Astrocyte (in vitro differentiated cells and primary cell): Measurements from ENCODE around the gene ZNF691. TPM values are rescaled to one million over a fixed set of nuclear protein-coding genes. Genes with fewer than 3 reads are reported as not detected.

Source experiments
- DNase-seq: peaks from one replicate; pipeline ENCODE4 v3.0.0-alpha.2; 2010; ENCODE audit warnings: low read depth
- FAIRE-seq: peaks from 2 replicates; lab custom pipeline; 2011; peaks lifted over from hg19 to GRCh38; lab: Jason Lieb, UNC
- H2AFZ ChIP-seq: 2 replicates; pipeline ENCODE4 v1.6.0; 2012; ENCODE audit warnings: low read depth, low read length, inconsistent platforms
- H3K27ac ChIP-seq: 2 replicates; pipeline ENCODE4 v1.5.1; 2011; ENCODE audit warnings: low read depth, low read length, inconsistent platforms
- H3K27me3 ChIP-seq: 2 replicates; pipeline ENCODE4 v1.6.0; 2011; ENCODE audit warnings: low read length, inconsistent platforms; ENCODE audit not compliant: insufficient read depth
- H3K36me3 ChIP-seq: 2 replicates; pipeline ENCODE4 v1.5.1; 2011; ENCODE audit warnings: low read length, inconsistent platforms; ENCODE audit not compliant: insufficient read depth
- H3K4me1 ChIP-seq: 2 replicates; pipeline ENCODE4 v1.5.1; 2011; ENCODE audit warnings: low read length, inconsistent platforms; ENCODE audit not compliant: insufficient read depth
- H3K4me2 ChIP-seq: 2 replicates; pipeline ENCODE4 v1.6.0; 2012; ENCODE audit warnings: low read length, inconsistent platforms
- H3K4me3 ChIP-seq: 2 replicates; pipeline ENCODE4 v1.5.1; 2011; ENCODE audit warnings: low read depth, mild to moderate bottlenecking, low read length, inconsistent platforms; ENCODE audit not compliant: insufficient read depth
- H3K79me2 ChIP-seq: 2 replicates; pipeline ENCODE4 v1.6.0; 2012; ENCODE audit warnings: mild to moderate bottlenecking, low read length, inconsistent platforms; ENCODE audit not compliant: insufficient read depth
- H3K9ac ChIP-seq: 2 replicates; pipeline ENCODE4 v1.6.0; 2012; ENCODE audit warnings: mild to moderate bottlenecking, low read length, inconsistent platforms
- H3K9me3 ChIP-seq: 2 replicates; pipeline ENCODE4 v1.5.1; 2012; ENCODE audit warnings: low read depth, mild to moderate bottlenecking, low read length, inconsistent platforms; ENCODE audit not compliant: insufficient read depth
- H4K20me1 ChIP-seq: 2 replicates; pipeline ENCODE4 v1.6.0; 2012; ENCODE audit warnings: low read length, inconsistent platforms; ENCODE audit not compliant: insufficient read depth
- H3K27ac Mint-ChIP-seq: one replicate; pipeline ENCODE4 v1.8.0; 2021; ENCODE audit warnings: mild to moderate bottlenecking, mixed read lengths; ENCODE audit not compliant: unreplicated experiment
- H3K27me3 Mint-ChIP-seq: one replicate; pipeline ENCODE4 v1.8.0; 2021; ENCODE audit warnings: low read depth, mixed read lengths; ENCODE audit not compliant: unreplicated experiment
- H3K36me3 Mint-ChIP-seq: one replicate; pipeline ENCODE4 v1.8.0; 2021; ENCODE audit warnings: low read depth, mixed read lengths; ENCODE audit not compliant: unreplicated experiment
- H3K4me1 Mint-ChIP-seq: one replicate; pipeline ENCODE4 v1.8.0; 2021; ENCODE audit warnings: low read depth, mixed read lengths; ENCODE audit not compliant: unreplicated experiment
- H3K4me3 Mint-ChIP-seq: one replicate; pipeline ENCODE4 v1.8.0; 2021; ENCODE audit warnings: mild to moderate bottlenecking, moderate library complexity, mixed read lengths; ENCODE audit not compliant: unreplicated experiment
- H3K9me3 Mint-ChIP-seq: one replicate; pipeline ENCODE4 v1.8.0; 2021; ENCODE audit warnings: mild to moderate bottlenecking, mixed read lengths; ENCODE audit not compliant: unreplicated experiment
- EZH2 ChIP-seq: IDR thresholded peaks from 2 replicates; pipeline ENCODE4 v1.6.1; 2012; ENCODE audit warnings: mild to moderate bottlenecking, low read length, inconsistent platforms; ENCODE audit not compliant: insufficient read depth
- total RNA-seq: library from RNA; stranded (reverse); gene quantifications from 2 replicates; pipeline ENCODE4 v1.2.1, GENCODE V29; 2021
- TF ChIP-seq, protein P1 (sequence below): IDR thresholded peaks from 2 replicates; pipeline ENCODE4 v1.5.1; 2011; ENCODE audit warnings: low read depth, mild to moderate bottlenecking, inconsistent platforms, low read length, moderate library complexity; ENCODE audit not compliant: insufficient read depth

ZNF691 gene
- total RNA-seq, 1 donor from 2014 or later = 5.8 TPM

- Histone ChIP-seq H2AFZ (no peak overlapping the region), H4K20me1 (no peaks in the 10 kb centered on the region), H3K4me3 (no peak overlapping the region), H3K79me2 (no peaks in the 10 kb centered on the region), H3K9ac (no peak overlapping the region), H3K36me3 (no peaks in the 10 kb centered on the region), H3K27me3 (peaks cover 14% of the 10 kb centered on the region), H3K27ac (no peak overlapping the region), H3K9me3 (no peaks in the 10 kb centered on the region), H3K4me1 (no peaks in the 10 kb centered on the region), H3K4me2 (no peak overlapping the region)
- H3K4me1 Mint-ChIP-seq = no peaks in the 10 kb centered on the region
- no peaks in the 10 kb centered on the region for H3K27me3 Mint-ChIP-seq
- FAIRE-seq (no peak), DNase-seq (no peak)
- H3K27ac Mint-ChIP-seq = no peak overlapping the region
- no peak for TF ChIP-seq EZH2
- TF ChIP-seq, protein P1, sequence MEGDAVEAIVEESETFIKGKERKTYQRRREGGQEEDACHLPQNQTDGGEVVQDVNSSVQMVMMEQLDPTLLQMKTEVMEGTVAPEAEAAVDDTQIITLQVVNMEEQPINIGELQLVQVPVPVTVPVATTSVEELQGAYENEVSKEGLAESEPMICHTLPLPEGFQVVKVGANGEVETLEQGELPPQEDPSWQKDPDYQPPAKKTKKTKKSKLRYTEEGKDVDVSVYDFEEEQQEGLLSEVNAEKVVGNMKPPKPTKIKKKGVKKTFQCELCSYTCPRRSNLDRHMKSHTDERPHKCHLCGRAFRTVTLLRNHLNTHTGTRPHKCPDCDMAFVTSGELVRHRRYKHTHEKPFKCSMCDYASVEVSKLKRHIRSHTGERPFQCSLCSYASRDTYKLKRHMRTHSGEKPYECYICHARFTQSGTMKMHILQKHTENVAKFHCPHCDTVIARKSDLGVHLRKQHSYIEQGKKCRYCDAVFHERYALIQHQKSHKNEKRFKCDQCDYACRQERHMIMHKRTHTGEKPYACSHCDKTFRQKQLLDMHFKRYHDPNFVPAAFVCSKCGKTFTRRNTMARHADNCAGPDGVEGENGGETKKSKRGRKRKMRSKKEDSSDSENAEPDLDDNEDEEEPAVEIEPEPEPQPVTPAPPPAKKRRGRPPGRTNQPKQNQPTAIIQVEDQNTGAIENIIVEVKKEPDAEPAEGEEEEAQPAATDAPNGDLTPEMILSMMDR = no peak
- no peaks in the 10 kb centered on the region for H3K36me3 Mint-ChIP-seq
- H3K4me3 Mint-ChIP-seq = no peak overlapping the region
- H3K9me3 Mint-ChIP-seq = peaks cover 5% of the 10 kb centered on the region
Observed at GRCh38 chr1:42873670-42874069, 27.3 kb downstream of the ZNF691 start.

DNA sequence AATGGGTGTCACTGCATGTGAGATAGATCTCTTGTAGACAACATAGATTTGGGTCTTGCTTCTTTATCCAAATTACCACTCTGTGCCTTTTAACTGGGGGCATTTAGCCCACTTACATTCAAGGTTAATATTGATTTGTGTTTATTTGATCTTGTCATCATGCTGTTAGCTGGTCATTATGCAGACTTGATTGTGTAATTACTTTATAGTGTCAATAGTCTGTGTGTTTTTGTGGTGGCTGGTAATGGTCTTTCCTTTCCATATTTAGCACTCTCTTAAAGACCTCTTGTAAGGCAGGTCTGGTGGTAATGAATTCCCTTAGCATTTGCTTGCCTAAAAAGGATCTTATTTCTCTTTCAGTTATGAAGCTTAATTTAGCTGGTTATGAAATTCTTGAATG lies 29.6 kb downstream of the ZNF691 start:
- peaks cover 5% of the 10 kb centered on the region for H3K9me3 Mint-ChIP-seq
- FAIRE-seq = no peak

DNA sequence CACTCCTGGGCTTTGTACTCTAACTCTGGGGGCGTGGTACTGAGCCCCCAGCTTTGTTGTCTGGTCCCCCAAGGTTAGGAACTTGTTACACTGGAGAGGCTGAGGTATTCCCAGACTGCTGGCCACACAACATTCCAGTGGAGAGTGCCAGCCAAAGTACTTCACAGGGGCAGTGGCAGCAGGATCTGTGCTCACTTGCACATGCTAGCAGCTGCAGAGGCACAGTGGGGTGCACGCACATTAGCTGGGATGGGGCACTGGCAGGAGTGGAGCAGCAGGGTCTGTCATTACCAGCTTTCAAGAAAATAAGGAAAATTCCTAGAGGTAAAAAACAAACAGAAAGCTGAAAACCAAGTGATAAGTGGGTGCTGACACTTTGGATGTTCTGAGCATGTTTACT lies 31.0 kb downstream of the ZNF691 start:
- no peak for DNase-seq
- Mint-ChIP-seq H3K36me3 (no peaks in the 10 kb centered on the region), H3K4me1 (no peaks in the 10 kb centered on the region), H3K9me3 (peaks cover 5% of the 10 kb centered on the region), H3K27ac (no peak overlapping the region), H3K4me3 (no peak overlapping the region), H3K27me3 (no peaks in the 10 kb centered on the region)
- Histone ChIP-seq H3K4me1 (no peaks in the 10 kb centered on the region), H4K20me1 (no peaks in the 10 kb centered on the region), H3K27me3 (peaks cover 17% of the 10 kb centered on the region), H3K4me2 (no peak overlapping the region), H3K36me3 (no peaks in the 10 kb centered on the region), H3K79me2 (no peaks in the 10 kb centered on the region), H3K9ac (no peak overlapping the region), H2AFZ (no peak overlapping the region), H3K27ac (no peak overlapping the region), H3K9me3 (peaks cover 3% of the 10 kb centered on the region), H3K4me3 (no peak overlapping the region)
- TF ChIP-seq, protein P1 = no peak
- no peak for TF ChIP-seq EZH2
- no peak for FAIRE-seq

More for the DNA sequence above, 29.6 kb downstream of the ZNF691 start:
- H3K4me1 ChIP-seq = no peaks in the 10 kb centered on the region
- H3K79me2 ChIP-seq = no peaks in the 10 kb centered on the region
- Mint-ChIP-seq H3K36me3 (no peaks in the 10 kb centered on the region), H3K27ac (no peak overlapping the region), H3K27me3 (no peaks in the 10 kb centered on the region), H3K4me3 (no peak overlapping the region), H3K4me1 (no peaks in the 10 kb centered on the region)
- no peak overlapping the region for H2AFZ ChIP-seq
- H3K4me3 ChIP-seq = no peak overlapping the region
- peaks cover 3% of the 10 kb centered on the region for H3K9me3 ChIP-seq
- H3K27ac ChIP-seq = no peak overlapping the region
- H3K9ac ChIP-seq = no peak overlapping the region
- peaks cover 17% of the 10 kb centered on the region for H3K27me3 ChIP-seq
- no peak overlapping the region for H3K4me2 ChIP-seq
- H4K20me1 ChIP-seq = no peaks in the 10 kb centered on the region
- TF ChIP-seq, protein P1 = no peak
- TF ChIP-seq EZH2 = no peak
- no peak for DNase-seq
- no peaks in the 10 kb centered on the region for H3K36me3 ChIP-seq
